K562 (cell line): ENCODE measurements around the gene TMEM245. TPM values are rescaled to one million over a fixed set of nuclear protein-coding genes. Genes with fewer than 3 reads are reported as not detected.

Experiments used
- ATF7 ChIP-seq: fragments of 450-650 bp; IDR thresholded peaks from 2 replicates; pipeline ENCODE4 v1.7.1; 2014; ENCODE audit warnings: mild to moderate bottlenecking, moderate library complexity
- BRD9 ChIP-seq: fragments of 450-650 bp; IDR thresholded peaks from 2 replicates; pipeline ENCODE4 v1.6.1; 2018; ENCODE audit warnings: low read depth; ENCODE audit not compliant: partially characterized antibody
- CC2D1A ChIP-seq: fragments of 450-650 bp; IDR thresholded peaks from 2 replicates; pipeline ENCODE4 v1.6.1; 2017; ENCODE audit warnings: mild to moderate bottlenecking
- CEBPG ChIP-seq, 3 experiments: fragments of 200-800 bp in 1 of 3; sonication (Bioruptor generic) in 1 of 3; sonication (generic) in 1 of 3; formaldehyde crosslinking in 1 of 3; IDR thresholded peaks in 2 of 3; conservative IDR thresholded peaks in 1 of 3; 2 replicates each; pipeline versions ENCODE4 v1.6.1 to v1.8.0; 2016 to 2022; ENCODE audit warnings: missing compliant biosample characterization in 2 of 3, missing genetic modification characterization in 2 of 3, mild to moderate bottlenecking in 1 of 3, missing genetic modification reagents in 1 of 3
- FOXM1 ChIP-seq, 2 experiments: fragments of 450-650 bp in 1 of 2; sonication (generic) in 1 of 2; formaldehyde crosslinking in 1 of 2; IDR thresholded peaks; 2 replicates each; pipeline versions ENCODE4 v1.6.1 to v1.9.0; 2017 to 2022; ENCODE audit warnings: low read depth in 2 of 2, mild to moderate bottlenecking in 2 of 2, missing genetic modification reagents in 1 of 2, moderate library complexity in 1 of 2
- LARP7 ChIP-seq: fragments of 450-650 bp; IDR thresholded peaks from 2 replicates; pipeline ENCODE4 v1.6.1; 2016
- NFRKB ChIP-seq: fragments of 450-650 bp; IDR thresholded peaks from 2 replicates; pipeline ENCODE4 v1.6.1; 2016; ENCODE audit warnings: low read depth
- POLR2AphosphoS5 ChIP-seq: IDR thresholded peaks from 2 replicates; pipeline ENCODE4 v1.6.1; 2011; ENCODE audit warnings: mild to moderate bottlenecking, low read depth, low read length, moderate library complexity; ENCODE audit not compliant: control insufficient read depth, insufficient read depth
- RBM34 ChIP-seq: fragments of 200-400 bp; formaldehyde crosslinking; IDR thresholded peaks from 2 replicates; pipeline ENCODE4 v1.6.1; 2018; ENCODE audit warnings: low read length, borderline replicate concordance; ENCODE audit not compliant: insufficient read depth
- SMARCC2 ChIP-seq: fragments of 450-650 bp; IDR thresholded peaks from 2 replicates; pipeline ENCODE4 v1.6.1; 2017; ENCODE audit warnings: antibody characterized with exemption, moderate library complexity, mild to moderate bottlenecking, low read depth
- TBP ChIP-seq: optimal IDR thresholded peaks from 2 replicates; pipeline ENCODE3; 2011; ENCODE audit warnings: low read depth, low read length, improper control_type of control experiment
- TSC22D4 ChIP-seq: fragments of 450-650 bp; IDR thresholded peaks from 2 replicates; pipeline ENCODE4 v1.6.1; 2016; ENCODE audit warnings: missing genetic modification characterization, missing biosample characterization, control low read depth
- ZFP1 ChIP-seq: fragments of 450-650 bp; formaldehyde crosslinking; IDR thresholded peaks from 2 replicates; pipeline ENCODE4 v1.4.0; 2020; ENCODE audit warnings: mild to moderate bottlenecking, mixed read lengths
- ZNF699 ChIP-seq: fragments of 250-450 bp; sonication (Bioruptor Pico); IDR thresholded peaks from 2 replicates; pipeline ENCODE4 v1.8.0; 2021; ENCODE audit warnings: mild to moderate bottlenecking, moderate library complexity; ENCODE audit not compliant: insufficient replicate concordance
- ZNF766 ChIP-seq: fragments of 200-800 bp; sonication (Bioruptor generic); conservative IDR thresholded peaks from 2 replicates; pipeline ENCODE4 v1.6.1; 2016; ENCODE audit warnings: missing genetic modification characterization, missing compliant biosample characterization
- polyA plus RNA-seq, 8 experiments: library from polyadenylated mRNA; depleted of rRNA in 4 of 8; stranded (reverse) in 5 of 8; unstranded in 3 of 8; fragments of >200 nt; fragmentation: Nextera tagmentation in 2 of 8; fragmentation: Illumina TruSeq in 1 of 8; extraction: Ambion mirVana in 2 of 8; extraction: Trizol in 1 of 8; gene quantifications; 2 replicates each; pipeline versions ENCODE4 v1.2.1 to v1.2.3, GENCODE V29; 2011 to 2014; ENCODE audit warnings: inconsistent platforms in 1 of 8, missing spikeins in 1 of 8
- total RNA-seq, 7 experiments: library from RNA; depleted of rRNA in 6 of 7; stranded (reverse); fragments of >200 nt in 6 of 7; fragmentation: Illumina TruSeq in 2 of 7; extraction: Trizol in 2 of 7; gene quantifications; 2 replicates each; pipeline versions ENCODE4 v1.2.1 to v1.2.3, GENCODE V29; 2011 to 2021; ENCODE audit warnings: low replicate concordance in 1 of 7
- TF ChIP-seq, protein P1 (sequence below): sonication (generic); formaldehyde crosslinking; IDR thresholded peaks from 2 replicates; pipeline ENCODE4 v1.8.1; 2023; ENCODE audit warnings: mild to moderate bottlenecking, missing genetic modification reagents
- TF ChIP-seq, protein P2 (sequence below): fragments of 250-450 bp; sonication (Bioruptor Pico); IDR thresholded peaks from 2 replicates; pipeline ENCODE4 v1.5.0; 2021
- TF ChIP-seq, protein P3 (sequence below), 2 experiments: IDR thresholded peaks in 1 of 2; conservative IDR thresholded peaks in 1 of 2; 2 replicates each; pipeline ENCODE4 v1.6.1; 2016; ENCODE audit warnings: low read depth in 2 of 2, mild to moderate bottlenecking in 1 of 2, missing compliant biosample characterization in 1 of 2, missing genetic modification characterization in 1 of 2, moderate library complexity in 1 of 2
- TF ChIP-seq, protein P4 (sequence below): fragments of 450-650 bp; IDR thresholded peaks from 2 replicates; pipeline ENCODE4 v1.6.1; 2016; ENCODE audit warnings: borderline replicate concordance

Gene TMEM245
- total and polyA plus RNA-seq, 9 of the 15 experiments (the other 6 are each of a cell fraction or from before 2014, with no cell fraction given): 8.5 to 43.2 (median 24.3) TPM

DNA sequence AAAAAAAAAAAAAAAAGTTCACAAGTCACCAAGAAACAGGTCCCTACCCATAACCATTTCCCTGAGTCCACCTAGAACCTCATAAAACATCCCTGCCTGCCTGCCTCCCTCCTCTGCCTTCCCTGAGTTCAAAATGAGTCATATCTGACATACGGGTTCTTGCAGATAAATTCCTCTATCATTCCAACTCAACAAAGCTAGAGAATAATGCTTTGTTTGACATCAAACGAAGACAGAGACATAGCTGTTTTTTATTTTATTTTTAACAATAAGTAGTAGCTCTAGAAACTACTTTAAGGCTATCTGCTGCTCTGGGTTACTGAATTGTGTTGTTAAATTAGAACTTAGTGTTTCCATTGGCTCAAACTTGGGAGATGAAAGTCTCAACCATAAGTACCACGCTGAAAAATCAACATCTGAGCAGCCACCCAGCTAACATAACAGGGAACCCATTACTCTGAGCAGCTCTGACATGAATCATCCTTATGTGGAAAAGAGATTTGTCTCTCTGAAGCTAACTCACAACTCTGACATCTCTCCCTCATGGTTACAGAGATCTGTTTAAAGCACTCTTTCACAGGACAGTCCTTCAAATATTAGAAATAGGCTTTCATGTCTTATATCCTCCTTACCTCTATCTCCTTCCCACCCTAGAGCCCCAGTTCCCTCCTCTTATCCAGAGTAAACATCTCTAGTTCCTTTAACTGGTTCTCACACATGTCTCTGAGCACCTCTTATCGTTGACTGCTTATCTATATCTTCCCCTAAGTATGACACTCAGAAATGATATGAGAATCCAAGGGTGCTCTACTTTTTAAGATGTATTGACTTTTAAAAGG lies 12.1 kb downstream of the TMEM245 start (continued):
- TF ChIP-seq, protein P1, sequence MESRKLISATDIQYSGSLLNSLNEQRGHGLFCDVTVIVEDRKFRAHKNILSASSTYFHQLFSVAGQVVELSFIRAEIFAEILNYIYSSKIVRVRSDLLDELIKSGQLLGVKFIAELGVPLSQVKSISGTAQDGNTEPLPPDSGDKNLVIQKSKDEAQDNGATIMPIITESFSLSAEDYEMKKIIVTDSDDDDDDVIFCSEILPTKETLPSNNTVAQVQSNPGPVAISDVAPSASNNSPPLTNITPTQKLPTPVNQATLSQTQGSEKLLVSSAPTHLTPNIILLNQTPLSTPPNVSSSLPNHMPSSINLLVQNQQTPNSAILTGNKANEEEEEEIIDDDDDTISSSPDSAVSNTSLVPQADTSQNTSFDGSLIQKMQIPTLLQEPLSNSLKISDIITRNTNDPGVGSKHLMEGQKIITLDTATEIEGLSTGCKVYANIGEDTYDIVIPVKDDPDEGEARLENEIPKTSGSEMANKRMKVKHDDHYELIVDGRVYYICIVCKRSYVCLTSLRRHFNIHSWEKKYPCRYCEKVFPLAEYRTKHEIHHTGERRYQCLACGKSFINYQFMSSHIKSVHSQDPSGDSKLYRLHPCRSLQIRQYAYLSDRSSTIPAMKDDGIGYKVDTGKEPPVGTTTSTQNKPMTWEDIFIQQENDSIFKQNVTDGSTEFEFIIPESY (CRISPR knock-in tag): no peak
- TF ChIP-seq, protein P2, sequence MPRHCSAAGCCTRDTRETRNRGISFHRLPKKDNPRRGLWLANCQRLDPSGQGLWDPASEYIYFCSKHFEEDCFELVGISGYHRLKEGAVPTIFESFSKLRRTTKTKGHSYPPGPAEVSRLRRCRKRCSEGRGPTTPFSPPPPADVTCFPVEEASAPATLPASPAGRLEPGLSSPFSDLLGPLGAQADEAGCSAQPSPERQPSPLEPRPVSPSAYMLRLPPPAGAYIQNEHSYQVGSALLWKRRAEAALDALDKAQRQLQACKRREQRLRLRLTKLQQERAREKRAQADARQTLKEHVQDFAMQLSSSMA (CRISPR knock-in tag): no peak
- no peak for TF ChIP-seq BRD9
- no peak; the same call in 1 of the 2 replicates for TF ChIP-seq ZNF766 (CRISPR knock-in tag)
- no peak for TF ChIP-seq NFRKB
- TF ChIP-seq TSC22D4: no peak
- TF ChIP-seq ZNF699 (CRISPR knock-in tag): no peak
- TF ChIP-seq RBM34: no peak
- TF ChIP-seq, protein P3, sequence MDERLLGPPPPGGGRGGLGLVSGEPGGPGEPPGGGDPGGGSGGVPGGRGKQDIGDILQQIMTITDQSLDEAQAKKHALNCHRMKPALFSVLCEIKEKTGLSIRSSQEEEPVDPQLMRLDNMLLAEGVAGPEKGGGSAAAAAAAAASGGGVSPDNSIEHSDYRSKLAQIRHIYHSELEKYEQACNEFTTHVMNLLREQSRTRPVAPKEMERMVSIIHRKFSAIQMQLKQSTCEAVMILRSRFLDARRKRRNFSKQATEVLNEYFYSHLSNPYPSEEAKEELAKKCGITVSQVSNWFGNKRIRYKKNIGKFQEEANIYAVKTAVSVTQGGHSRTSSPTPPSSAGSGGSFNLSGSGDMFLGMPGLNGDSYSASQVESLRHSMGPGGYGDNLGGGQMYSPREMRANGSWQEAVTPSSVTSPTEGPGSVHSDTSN (CRISPR knock-in tag; IDR thresholded peaks at IDR 0.05; ENCODE audit: low read depth): no peak
- TF ChIP-seq, protein P3 (tag; conservative IDR thresholded peaks at IDR 0.05; ENCODE audit: low read depth): peak; percentile 59
- TF ChIP-seq CC2D1A: peak; percentile 72
- TF ChIP-seq ATF7: 0 out of 2 replicates have a peak, but pooled peaks have one; percentile 37
- TF ChIP-seq SMARCC2: peak; percentile 94
- no peak for TF ChIP-seq LARP7
- TF ChIP-seq, protein P4, sequence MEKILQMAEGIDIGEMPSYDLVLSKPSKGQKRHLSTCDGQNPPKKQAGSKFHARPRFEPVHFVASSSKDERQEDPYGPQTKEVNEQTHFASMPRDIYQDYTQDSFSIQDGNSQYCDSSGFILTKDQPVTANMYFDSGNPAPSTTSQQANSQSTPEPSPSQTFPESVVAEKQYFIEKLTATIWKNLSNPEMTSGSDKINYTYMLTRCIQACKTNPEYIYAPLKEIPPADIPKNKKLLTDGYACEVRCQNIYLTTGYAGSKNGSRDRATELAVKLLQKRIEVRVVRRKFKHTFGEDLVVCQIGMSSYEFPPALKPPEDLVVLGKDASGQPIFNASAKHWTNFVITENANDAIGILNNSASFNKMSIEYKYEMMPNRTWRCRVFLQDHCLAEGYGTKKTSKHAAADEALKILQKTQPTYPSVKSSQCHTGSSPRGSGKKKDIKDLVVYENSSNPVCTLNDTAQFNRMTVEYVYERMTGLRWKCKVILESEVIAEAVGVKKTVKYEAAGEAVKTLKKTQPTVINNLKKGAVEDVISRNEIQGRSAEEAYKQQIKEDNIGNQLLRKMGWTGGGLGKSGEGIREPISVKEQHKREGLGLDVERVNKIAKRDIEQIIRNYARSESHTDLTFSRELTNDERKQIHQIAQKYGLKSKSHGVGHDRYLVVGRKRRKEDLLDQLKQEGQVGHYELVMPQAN: no peak
- peak; percentile 49; the same call in 1 of the 2 replicates for TF ChIP-seq POLR2AphosphoS5
- no peak for TF ChIP-seq CEBPG (CRISPR knock-in tag; IDR thresholded peaks at IDR 0.05)
- no peak for TF ChIP-seq CEBPG (tag; conservative IDR thresholded peaks at IDR 0.05 in 1 of 2, IDR thresholded peaks at IDR 0.05 in 1 of 2)
- TF ChIP-seq TBP: no peak
- TF ChIP-seq ZFP1 (CRISPR knock-in tag): no peak
- peak; percentile 81; the same call in 1 of the 2 replicates for TF ChIP-seq FOXM1 (IDR thresholded peaks at IDR 0.05; ENCODE audit: low read depth)
- TF ChIP-seq FOXM1 (CRISPR knock-in tag; IDR thresholded peaks at IDR 0.05; ENCODE audit: low read depth): no peak
